Heart left ventricle (tissue), 13 donors: Measurements from ENCODE around the gene ITPKA.

Experiments
- POLR2A ChIP-seq, 2 donors: fragments of 450-650 bp; IDR thresholded peaks; one replicate each; pipeline ENCODE4 v1.6.1; 2017; ENCODE audit warnings: antibody characterized with exemption in 2 of 2, mild to moderate bottlenecking in 2 of 2, moderate library complexity in 2 of 2
- TF ChIP-seq, protein P1 (sequence below), 12 donors: fragments of 200-600 bp; sonication (generic) in 4 of 12; IDR thresholded peaks; one replicate each; pipeline versions ENCODE4 v1.5.0 to v1.8.0; 2018 to 2022; ENCODE audit warnings: antibody characterized with exemption in 12 of 12, mild to moderate bottlenecking in 5 of 12
- donor health status: ischemic (EF 13 %, LVEDD 7.1; RV severe dilation, severe dysfunction).
- donor health status: DM: no; HTN: yes; CAD: no.
- donor health status: DM: no; HTN: no; CAD: no.
- donor health status: ischemic (EF 25% LVEDD 6.9; RV normal size, moderate dysfunction).
- donor health status: ischemic (EF 25% LVEDD 5.7; RV mildly dilated, moderate dysfunction).
- donor health status: ischemic (EF 35%, LVEDD 5.7; RV mildly dilated, moderate dysfunction).
- donor health status: nonischemic (EF 11% LVEDD 7.7; RV severe dilation, severe dysfunction).
- donor health status: DM: yes; HTN: yes; CAD: no.
- donor health status: PGD.
- donor health status: ischemic (EF 29% LVEDD 5.4; RV normal size, mild dysfunction).
- donor health status: nonischemic (EF 23%, LVEDD 6.1; RV moderate dilation, normal function).

DNA sequence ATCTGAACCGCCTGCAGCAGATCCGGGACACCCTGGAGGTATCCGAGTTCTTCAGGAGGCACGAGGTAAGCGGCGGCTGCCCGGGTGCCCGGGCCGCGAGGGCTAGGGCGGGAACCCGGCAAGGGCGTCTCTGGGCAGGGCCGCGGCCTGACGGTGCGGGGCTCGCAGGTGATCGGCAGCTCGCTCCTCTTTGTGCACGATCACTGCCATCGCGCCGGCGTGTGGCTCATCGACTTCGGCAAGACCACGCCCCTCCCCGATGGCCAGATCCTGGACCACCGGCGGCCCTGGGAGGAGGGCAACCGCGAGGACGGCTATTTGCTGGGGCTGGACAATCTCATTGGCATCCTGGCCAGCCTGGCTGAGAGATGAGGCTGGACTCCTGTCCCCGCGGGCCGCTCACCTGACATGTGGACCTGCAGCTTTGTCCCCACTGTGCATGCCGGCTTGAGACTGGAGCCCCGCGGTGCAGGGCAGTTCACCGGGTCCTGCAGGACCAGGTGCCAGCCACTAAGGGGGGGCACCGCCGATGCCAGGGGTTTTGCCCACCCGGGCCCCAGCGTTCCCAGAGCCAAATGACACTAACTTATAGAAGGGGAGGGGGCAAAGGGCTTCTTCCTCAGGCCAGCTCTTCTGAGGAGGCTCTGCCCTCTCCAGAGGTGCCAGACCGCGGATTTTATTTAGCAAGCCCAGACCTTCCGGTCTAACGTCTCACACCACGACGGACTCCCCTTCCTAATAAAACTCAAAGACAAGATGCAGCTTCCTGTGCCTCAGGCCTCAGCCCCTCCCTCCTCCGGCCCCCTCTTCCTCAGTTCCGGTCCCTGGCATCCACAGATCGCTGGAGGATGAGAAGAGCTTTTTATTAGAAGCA, 9.4 kb downstream of the ITPKA start:
- TF ChIP-seq, protein P1, sequence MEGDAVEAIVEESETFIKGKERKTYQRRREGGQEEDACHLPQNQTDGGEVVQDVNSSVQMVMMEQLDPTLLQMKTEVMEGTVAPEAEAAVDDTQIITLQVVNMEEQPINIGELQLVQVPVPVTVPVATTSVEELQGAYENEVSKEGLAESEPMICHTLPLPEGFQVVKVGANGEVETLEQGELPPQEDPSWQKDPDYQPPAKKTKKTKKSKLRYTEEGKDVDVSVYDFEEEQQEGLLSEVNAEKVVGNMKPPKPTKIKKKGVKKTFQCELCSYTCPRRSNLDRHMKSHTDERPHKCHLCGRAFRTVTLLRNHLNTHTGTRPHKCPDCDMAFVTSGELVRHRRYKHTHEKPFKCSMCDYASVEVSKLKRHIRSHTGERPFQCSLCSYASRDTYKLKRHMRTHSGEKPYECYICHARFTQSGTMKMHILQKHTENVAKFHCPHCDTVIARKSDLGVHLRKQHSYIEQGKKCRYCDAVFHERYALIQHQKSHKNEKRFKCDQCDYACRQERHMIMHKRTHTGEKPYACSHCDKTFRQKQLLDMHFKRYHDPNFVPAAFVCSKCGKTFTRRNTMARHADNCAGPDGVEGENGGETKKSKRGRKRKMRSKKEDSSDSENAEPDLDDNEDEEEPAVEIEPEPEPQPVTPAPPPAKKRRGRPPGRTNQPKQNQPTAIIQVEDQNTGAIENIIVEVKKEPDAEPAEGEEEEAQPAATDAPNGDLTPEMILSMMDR (IDR thresholded peaks at IDR 0.05) = no peak
- TF ChIP-seq POLR2A (IDR thresholded peaks at IDR 0.05) = no peak
